ENCODE results near the gene BBS2. TPM values are rescaled to one million over a fixed set of nuclear protein-coding genes. Genes with fewer than 3 reads are reported as not detected.

Gene BBS2
- total and polyA plus RNA-seq, 2 experiments from 2014 or later = 13.7 to 25.2 TPM

DNA sequence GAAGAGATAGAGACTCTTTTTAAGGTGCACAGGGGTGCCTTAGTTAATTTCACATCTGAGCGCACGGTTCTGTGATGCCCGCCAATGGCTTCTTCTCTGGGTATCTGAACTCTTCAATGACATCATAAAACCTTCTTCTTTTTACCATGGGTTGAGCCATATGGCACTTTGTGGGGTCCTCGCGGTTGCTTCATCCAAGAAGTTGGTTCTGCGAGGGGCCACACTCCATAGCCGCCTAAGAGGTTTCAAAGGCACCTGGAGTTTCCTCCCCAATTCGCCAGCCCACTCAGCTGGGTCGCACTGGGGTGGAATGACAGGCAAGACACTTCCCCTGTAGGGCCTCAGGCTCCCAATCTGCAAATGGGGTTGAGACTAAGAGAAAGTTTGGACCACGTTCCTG lies 34.6 kb upstream of the BBS2 start:
- H3K36me3 Mint-ChIP-seq (ENCODE audit: low read depth) = no peaks in the 10 kb centered on the region
- no peaks in the 10 kb centered on the region for H3K9me3 Mint-ChIP-seq
- peaks cover 4% of the 10 kb centered on the region; the same call in 1 of the 3 replicates for H3K4me1 Mint-ChIP-seq
- Histone ChIP-seq H3K4me2 (no peak overlapping the region), H3K79me2 (replicated peaks; ENCODE audit: insufficient read depth) (no peaks in the 10 kb centered on the region), H3K4me3 (no peak overlapping the region), H3K27me3 (ENCODE audit: insufficient read depth) (no peaks in the 10 kb centered on the region), H3K9me2 (ENCODE audit: insufficient read depth) (no peaks in the 10 kb centered on the region), H3K4me1 (ENCODE audit: insufficient read depth) (no peaks in the 10 kb centered on the region; the same call in 1 of the 2 replicates), H2AFZ (no peak overlapping the region), H3F3A (replicated peaks; ENCODE audit: low read depth) (no peaks in the 10 kb centered on the region), H4K20me1 (replicated peaks; ENCODE audit: insufficient read depth) (no peaks in the 10 kb centered on the region), H3K36me3 (ENCODE audit: insufficient read depth) (no peaks in the 10 kb centered on the region), H3K27ac (ENCODE audit: low read depth) (no peak overlapping the region)
- no peak overlapping the region for H3K4me3 Mint-ChIP-seq
- ATAC-seq = no peak
- H3K27me3 Mint-ChIP-seq (ENCODE audit: insufficient read depth, low read depth, poor library complexity) = peaks cover 2% of the 10 kb centered on the region
- H3K27ac Mint-ChIP-seq = no peak overlapping the region
- TF ChIP-seq, protein P1, sequence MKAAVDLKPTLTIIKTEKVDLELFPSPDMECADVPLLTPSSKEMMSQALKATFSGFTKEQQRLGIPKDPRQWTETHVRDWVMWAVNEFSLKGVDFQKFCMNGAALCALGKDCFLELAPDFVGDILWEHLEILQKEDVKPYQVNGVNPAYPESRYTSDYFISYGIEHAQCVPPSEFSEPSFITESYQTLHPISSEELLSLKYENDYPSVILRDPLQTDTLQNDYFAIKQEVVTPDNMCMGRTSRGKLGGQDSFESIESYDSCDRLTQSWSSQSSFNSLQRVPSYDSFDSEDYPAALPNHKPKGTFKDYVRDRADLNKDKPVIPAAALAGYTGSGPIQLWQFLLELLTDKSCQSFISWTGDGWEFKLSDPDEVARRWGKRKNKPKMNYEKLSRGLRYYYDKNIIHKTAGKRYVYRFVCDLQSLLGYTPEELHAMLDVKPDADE (IDR thresholded peaks at IDR 0.05) = no peak
- TF ChIP-seq, protein P2, sequence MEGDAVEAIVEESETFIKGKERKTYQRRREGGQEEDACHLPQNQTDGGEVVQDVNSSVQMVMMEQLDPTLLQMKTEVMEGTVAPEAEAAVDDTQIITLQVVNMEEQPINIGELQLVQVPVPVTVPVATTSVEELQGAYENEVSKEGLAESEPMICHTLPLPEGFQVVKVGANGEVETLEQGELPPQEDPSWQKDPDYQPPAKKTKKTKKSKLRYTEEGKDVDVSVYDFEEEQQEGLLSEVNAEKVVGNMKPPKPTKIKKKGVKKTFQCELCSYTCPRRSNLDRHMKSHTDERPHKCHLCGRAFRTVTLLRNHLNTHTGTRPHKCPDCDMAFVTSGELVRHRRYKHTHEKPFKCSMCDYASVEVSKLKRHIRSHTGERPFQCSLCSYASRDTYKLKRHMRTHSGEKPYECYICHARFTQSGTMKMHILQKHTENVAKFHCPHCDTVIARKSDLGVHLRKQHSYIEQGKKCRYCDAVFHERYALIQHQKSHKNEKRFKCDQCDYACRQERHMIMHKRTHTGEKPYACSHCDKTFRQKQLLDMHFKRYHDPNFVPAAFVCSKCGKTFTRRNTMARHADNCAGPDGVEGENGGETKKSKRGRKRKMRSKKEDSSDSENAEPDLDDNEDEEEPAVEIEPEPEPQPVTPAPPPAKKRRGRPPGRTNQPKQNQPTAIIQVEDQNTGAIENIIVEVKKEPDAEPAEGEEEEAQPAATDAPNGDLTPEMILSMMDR (conservative IDR thresholded peaks at IDR 0.05; ENCODE audit: low read depth in 2 of 2) = no peak
- TF ChIP-seq EZH2phosphoT487 (IDR thresholded peaks at IDR 0.05; ENCODE audit: unreplicated experiment) (no peak), CREB1 (CRISPR knock-in tag; IDR thresholded peaks at IDR 0.05; ENCODE audit: low read depth) (no peak), POLR2AphosphoS5 (IDR thresholded peaks at IDR 0.05; ENCODE audit: low read depth) (no peak), ZNF331 (CRISPR knock-in tag; IDR thresholded peaks at IDR 0.05; ENCODE audit: low read depth) (no peak), NANOG (IDR thresholded peaks at IDR 0.05; ENCODE audit: borderline replicate concordance) (no peak), EZH2 (IDR thresholded peaks at IDR 0.05; ENCODE audit: low read depth, unreplicated experiment) (no peak), JUNB (IDR thresholded peaks at IDR 0.05; ENCODE audit: unreplicated experiment) (no peak), ZNF114 (CRISPR knock-in tag; IDR thresholded peaks at IDR 0.05) (no peak), STAT1 (IDR thresholded peaks at IDR 0.05; ENCODE audit: unreplicated experiment) (no peak)
- TF ChIP-seq, protein P3, sequence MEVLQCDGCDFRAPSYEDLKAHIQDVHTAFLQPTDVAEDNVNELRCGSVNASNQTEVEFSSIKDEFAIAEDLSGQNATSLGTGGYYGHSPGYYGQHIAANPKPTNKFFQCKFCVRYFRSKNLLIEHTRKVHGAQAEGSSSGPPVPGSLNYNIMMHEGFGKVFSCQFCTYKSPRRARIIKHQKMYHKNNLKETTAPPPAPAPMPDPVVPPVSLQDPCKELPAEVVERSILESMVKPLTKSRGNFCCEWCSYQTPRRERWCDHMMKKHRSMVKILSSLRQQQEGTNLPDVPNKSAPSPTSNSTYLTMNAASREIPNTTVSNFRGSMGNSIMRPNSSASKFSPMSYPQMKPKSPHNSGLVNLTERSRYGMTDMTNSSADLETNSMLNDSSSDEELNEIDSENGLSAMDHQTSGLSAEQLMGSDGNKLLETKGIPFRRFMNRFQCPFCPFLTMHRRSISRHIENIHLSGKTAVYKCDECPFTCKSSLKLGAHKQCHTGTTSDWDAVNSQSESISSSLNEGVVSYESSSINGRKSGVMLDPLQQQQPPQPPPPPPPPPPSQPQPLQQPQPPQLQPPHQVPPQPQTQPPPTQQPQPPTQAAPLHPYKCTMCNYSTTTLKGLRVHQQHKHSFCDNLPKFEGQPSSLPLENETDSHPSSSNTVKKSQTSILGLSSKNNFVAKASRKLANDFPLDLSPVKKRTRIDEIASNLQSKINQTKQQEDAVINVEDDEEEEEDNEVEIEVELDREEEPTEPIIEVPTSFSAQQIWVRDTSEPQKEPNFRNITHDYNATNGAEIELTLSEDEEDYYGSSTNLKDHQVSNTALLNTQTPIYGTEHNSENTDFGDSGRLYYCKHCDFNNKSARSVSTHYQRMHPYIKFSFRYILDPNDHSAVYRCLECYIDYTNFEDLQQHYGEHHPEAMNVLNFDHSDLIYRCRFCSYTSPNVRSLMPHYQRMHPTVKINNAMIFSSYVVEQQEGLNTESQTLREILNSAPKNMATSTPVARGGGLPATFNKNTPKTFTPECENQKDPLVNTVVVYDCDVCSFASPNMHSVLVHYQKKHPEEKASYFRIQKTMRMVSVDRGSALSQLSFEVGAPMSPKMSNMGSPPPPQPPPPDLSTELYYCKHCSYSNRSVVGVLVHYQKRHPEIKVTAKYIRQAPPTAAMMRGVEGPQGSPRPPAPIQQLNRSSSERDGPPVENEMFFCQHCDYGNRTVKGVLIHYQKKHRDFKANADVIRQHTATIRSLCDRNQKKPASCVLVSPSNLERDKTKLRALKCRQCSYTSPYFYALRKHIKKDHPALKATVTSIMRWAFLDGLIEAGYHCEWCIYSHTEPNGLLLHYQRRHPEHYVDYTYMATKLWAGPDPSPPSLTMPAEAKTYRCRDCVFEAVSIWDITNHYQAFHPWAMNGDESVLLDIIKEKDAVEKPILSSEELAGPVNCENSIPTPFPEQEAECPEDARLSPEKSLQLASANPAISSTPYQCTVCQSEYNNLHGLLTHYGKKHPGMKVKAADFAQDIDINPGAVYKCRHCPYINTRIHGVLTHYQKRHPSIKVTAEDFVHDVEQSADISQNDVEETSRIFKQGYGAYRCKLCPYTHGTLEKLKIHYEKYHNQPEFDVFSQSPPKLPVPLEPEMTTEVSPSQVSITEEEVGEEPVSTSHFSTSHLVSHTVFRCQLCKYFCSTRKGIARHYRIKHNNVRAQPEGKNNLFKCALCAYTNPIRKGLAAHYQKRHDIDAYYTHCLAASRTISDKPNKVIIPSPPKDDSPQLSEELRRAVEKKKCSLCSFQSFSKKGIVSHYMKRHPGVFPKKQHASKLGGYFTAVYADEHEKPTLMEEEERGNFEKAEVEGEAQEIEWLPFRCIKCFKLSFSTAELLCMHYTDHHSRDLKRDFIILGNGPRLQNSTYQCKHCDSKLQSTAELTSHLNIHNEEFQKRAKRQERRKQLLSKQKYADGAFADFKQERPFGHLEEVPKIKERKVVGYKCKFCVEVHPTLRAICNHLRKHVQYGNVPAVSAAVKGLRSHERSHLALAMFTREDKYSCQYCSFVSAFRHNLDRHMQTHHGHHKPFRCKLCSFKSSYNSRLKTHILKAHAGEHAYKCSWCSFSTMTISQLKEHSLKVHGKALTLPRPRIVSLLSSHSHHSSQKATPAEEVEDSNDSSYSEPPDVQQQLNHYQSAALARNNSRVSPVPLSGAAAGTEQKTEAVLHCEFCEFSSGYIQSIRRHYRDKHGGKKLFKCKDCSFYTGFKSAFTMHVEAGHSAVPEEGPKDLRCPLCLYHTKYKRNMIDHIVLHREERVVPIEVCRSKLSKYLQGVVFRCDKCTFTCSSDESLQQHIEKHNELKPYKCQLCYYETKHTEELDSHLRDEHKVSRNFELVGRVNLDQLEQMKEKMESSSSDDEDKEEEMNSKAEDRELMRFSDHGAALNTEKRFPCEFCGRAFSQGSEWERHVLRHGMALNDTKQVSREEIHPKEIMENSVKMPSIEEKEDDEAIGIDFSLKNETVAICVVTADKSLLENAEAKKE (CRISPR knock-in tag; IDR thresholded peaks at IDR 0.05) = no peak
- TF ChIP-seq, protein P4, sequence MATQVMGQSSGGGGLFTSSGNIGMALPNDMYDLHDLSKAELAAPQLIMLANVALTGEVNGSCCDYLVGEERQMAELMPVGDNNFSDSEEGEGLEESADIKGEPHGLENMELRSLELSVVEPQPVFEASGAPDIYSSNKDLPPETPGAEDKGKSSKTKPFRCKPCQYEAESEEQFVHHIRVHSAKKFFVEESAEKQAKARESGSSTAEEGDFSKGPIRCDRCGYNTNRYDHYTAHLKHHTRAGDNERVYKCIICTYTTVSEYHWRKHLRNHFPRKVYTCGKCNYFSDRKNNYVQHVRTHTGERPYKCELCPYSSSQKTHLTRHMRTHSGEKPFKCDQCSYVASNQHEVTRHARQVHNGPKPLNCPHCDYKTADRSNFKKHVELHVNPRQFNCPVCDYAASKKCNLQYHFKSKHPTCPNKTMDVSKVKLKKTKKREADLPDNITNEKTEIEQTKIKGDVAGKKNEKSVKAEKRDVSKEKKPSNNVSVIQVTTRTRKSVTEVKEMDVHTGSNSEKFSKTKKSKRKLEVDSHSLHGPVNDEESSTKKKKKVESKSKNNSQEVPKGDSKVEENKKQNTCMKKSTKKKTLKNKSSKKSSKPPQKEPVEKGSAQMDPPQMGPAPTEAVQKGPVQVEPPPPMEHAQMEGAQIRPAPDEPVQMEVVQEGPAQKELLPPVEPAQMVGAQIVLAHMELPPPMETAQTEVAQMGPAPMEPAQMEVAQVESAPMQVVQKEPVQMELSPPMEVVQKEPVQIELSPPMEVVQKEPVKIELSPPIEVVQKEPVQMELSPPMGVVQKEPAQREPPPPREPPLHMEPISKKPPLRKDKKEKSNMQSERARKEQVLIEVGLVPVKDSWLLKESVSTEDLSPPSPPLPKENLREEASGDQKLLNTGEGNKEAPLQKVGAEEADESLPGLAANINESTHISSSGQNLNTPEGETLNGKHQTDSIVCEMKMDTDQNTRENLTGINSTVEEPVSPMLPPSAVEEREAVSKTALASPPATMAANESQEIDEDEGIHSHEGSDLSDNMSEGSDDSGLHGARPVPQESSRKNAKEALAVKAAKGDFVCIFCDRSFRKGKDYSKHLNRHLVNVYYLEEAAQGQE (IDR thresholded peaks at IDR 0.05; ENCODE audit: unreplicated experiment) = no peak
- DNase-seq (ENCODE audit: low spot score) = no peak
